GM23338 (cell line): ENCODE results near the gene TENM4. TPM values are rescaled to one million over a fixed set of nuclear protein-coding genes. Genes with fewer than 3 reads are reported as not detected.
"Not testable (repeated sequence)": the region's sequence is repeated elsewhere in the genome, so short reads cannot be mapped to it uniquely, and the experiment has no call there.

Experiments
- ATAC-seq: fragments of 200-7000 bp; cut with Tn5 transposase; 3 replicates; pipeline ENCODE4 v1.9.1; 2020
- DNase-seq: peaks from one replicate; pipeline ENCODE4 v3.0.0-alpha.2; 2015; ENCODE audit warnings: low spot score
- H2AFZ ChIP-seq: fragments of 200-600 bp; sonication (generic); 2 replicates; pipeline ENCODE4 v1.8.0; 2016; ENCODE audit warnings: antibody characterized with exemption, mild to moderate bottlenecking, moderate library complexity
- H3F3A ChIP-seq: fragments of 200-600 bp; sonication (generic); replicated peaks from 2 replicates; pipeline ENCODE4 v1.8.0; 2017; ENCODE audit warnings: antibody characterized with exemption, mixed run types, low read depth
- H3K27ac ChIP-seq: fragments of 200-600 bp; sonication (generic); 2 replicates; pipeline ENCODE4 v1.6.1; 2016; ENCODE audit warnings: low read depth
- H3K27me3 ChIP-seq: fragments of 200-600 bp; sonication (generic); 2 replicates; pipeline ENCODE4 v1.8.0; 2016; ENCODE audit warnings: mild to moderate bottlenecking, mixed run types, moderate library complexity; ENCODE audit not compliant: insufficient read depth
- H3K36me3 ChIP-seq: fragments of 200-600 bp; sonication (generic); 2 replicates; pipeline ENCODE4 v1.8.0; 2016; ENCODE audit warnings: mild to moderate bottlenecking; ENCODE audit not compliant: insufficient read depth
- H3K4me1 ChIP-seq: fragments of 200-600 bp; sonication (generic); 2 replicates; pipeline ENCODE4 v1.8.0; 2016; ENCODE audit warnings: mild to moderate bottlenecking, moderate library complexity; ENCODE audit not compliant: insufficient read depth
- H3K4me2 ChIP-seq: fragments of 200-600 bp; sonication (generic); 2 replicates; pipeline ENCODE4 v1.7.1; 2017; ENCODE audit warnings: mixed run types
- H3K4me3 ChIP-seq: fragments of 200-600 bp; sonication (generic); 2 replicates; pipeline ENCODE4 v1.6.1; 2016; ENCODE audit warnings: mixed run types
- H3K79me2 ChIP-seq: fragments of 200-600 bp; sonication (generic); replicated peaks from 2 replicates; pipeline ENCODE4 v1.8.0; 2017; ENCODE audit warnings: mild to moderate bottlenecking; ENCODE audit not compliant: insufficient read depth
- H3K9me2 ChIP-seq: fragments of 200-600 bp; sonication (generic); 2 replicates; pipeline ENCODE4 v1.8.0; 2017; ENCODE audit not compliant: insufficient read depth
- H4K20me1 ChIP-seq: fragments of 200-600 bp; sonication (generic); replicated peaks from 2 replicates; pipeline ENCODE4 v1.8.0; 2017; ENCODE audit warnings: mild to moderate bottlenecking; ENCODE audit not compliant: insufficient read depth
- H3K27ac Mint-ChIP-seq: 2 replicates; pipeline ENCODE4 v1.8.0; 2020; ENCODE audit warnings: inconsistent platforms, mild to moderate bottlenecking, moderate library complexity, mixed read lengths
- H3K27me3 Mint-ChIP-seq: 3 replicates; pipeline ENCODE4 v1.8.0; 2022; ENCODE audit warnings: low read depth, mild to moderate bottlenecking, moderate library complexity, mixed read lengths, inconsistent platforms; ENCODE audit not compliant: insufficient read depth, poor library complexity
- H3K36me3 Mint-ChIP-seq: 3 replicates; pipeline ENCODE4 v1.8.0; 2021; ENCODE audit warnings: low read depth, mild to moderate bottlenecking, inconsistent platforms, moderate library complexity, mixed read lengths
- H3K4me1 Mint-ChIP-seq: 3 replicates; pipeline ENCODE4 v1.8.0; 2020; ENCODE audit warnings: mild to moderate bottlenecking, inconsistent platforms, mixed read lengths
- H3K4me3 Mint-ChIP-seq: 3 replicates; pipeline ENCODE4 v1.8.0; 2021; ENCODE audit warnings: moderate library complexity, mild to moderate bottlenecking, inconsistent platforms, mixed read lengths
- H3K9me3 Mint-ChIP-seq: 3 replicates; pipeline ENCODE4 v1.8.0; 2020; ENCODE audit warnings: moderate library complexity, mild to moderate bottlenecking, inconsistent platforms, mixed read lengths
- EZH2 ChIP-seq: fragments of 200-600 bp; sonication (generic); IDR thresholded peaks from one replicate; pipeline ENCODE4 v1.8.0; 2017; ENCODE audit warnings: antibody characterized with exemption, mild to moderate bottlenecking, low read depth; ENCODE audit not compliant: unreplicated experiment
- EZH2phosphoT487 ChIP-seq: fragments of 200-600 bp; sonication (generic); IDR thresholded peaks from one replicate; pipeline ENCODE4 v1.8.1; 2018; ENCODE audit warnings: antibody characterized with exemption; ENCODE audit not compliant: unreplicated experiment
- JUNB ChIP-seq: IDR thresholded peaks from one replicate; pipeline ENCODE4 v1.6.1; 2016; ENCODE audit warnings: antibody characterized with exemption; ENCODE audit not compliant: unreplicated experiment
- NANOG ChIP-seq: IDR thresholded peaks from 2 replicates; pipeline ENCODE4 v1.6.1; 2016; ENCODE audit warnings: antibody characterized with exemption, borderline replicate concordance
- POLR2AphosphoS5 ChIP-seq: IDR thresholded peaks from 2 replicates; pipeline ENCODE4 v1.6.1; 2016; ENCODE audit warnings: antibody characterized with exemption, low read depth
- ZNF331 ChIP-seq: fragments of 250-450 bp; sonication (Bioruptor Pico); IDR thresholded peaks from 2 replicates; pipeline ENCODE4 v1.5.0; 2020; ENCODE audit warnings: low read depth, mild to moderate bottlenecking, moderate library complexity
- polyA plus RNA-seq: library from polyadenylated mRNA; unstranded; fragments of >200 nt; fragmentation: Nextera tagmentation; extraction: Ambion mirVana; gene quantifications from 2 replicates; pipeline ENCODE4 v1.2.1, GENCODE V29; 2016
- total RNA-seq: library from RNA; depleted of rRNA; stranded (reverse); fragments of >200 nt; shearing (Covaris generic); gene quantifications from 2 replicates; pipeline ENCODE4 v1.2.3, GENCODE V29; 2014
- TF ChIP-seq, protein P1 (sequence below): IDR thresholded peaks from 2 replicates; pipeline ENCODE4 v1.6.1; 2016; ENCODE audit warnings: antibody characterized with exemption
- TF ChIP-seq, protein P2 (sequence below): IDR thresholded peaks from one replicate; pipeline ENCODE4 v1.6.1; 2018; ENCODE audit warnings: antibody characterized with exemption; ENCODE audit not compliant: unreplicated experiment
- TF ChIP-seq, protein P3 (sequence below), 2 experiments: fragments of 200-600 bp in 1 of 2; sonication (generic) in 1 of 2; conservative IDR thresholded peaks; 2 replicates each; pipeline versions ENCODE4 v1.5.1 to v1.6.1; 2016 to 2017; ENCODE audit warnings: antibody characterized with exemption in 2 of 2, low read depth in 2 of 2, mild to moderate bottlenecking in 2 of 2, moderate library complexity in 1 of 2
- TF ChIP-seq, protein P4 (sequence below): fragments of 250-450 bp; sonication (Bioruptor Pico); IDR thresholded peaks from 2 replicates; pipeline ENCODE4 v1.5.0; 2020; ENCODE audit warnings: mild to moderate bottlenecking, moderate library complexity

The TENM4 gene
- total and polyA plus RNA-seq, 2 experiments from 2014 or later, result 7.3 TPM

DNA sequence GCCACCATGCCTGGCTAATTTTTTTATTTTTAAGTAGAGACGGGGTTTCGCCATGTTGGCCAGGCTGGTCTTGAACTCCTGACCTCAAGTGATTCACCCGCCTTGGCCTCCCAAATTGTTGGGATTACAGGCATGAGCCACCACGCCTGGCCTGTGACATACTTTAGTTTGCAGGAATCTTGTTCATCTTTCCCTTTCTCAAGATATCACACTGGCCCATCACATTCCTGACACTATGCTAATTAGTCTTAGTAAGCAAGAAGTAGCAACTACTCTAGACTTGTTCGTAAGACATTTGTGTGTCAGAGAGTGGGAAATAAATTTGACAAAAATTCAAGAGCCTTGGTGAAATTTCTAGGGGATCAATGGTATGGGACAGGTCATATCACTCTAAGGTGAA is 831.5 kb downstream of the TENM4 start:
- H3K4me3 Mint-ChIP-seq, H3K27me3 Mint-ChIP-seq, H3K9me3 Mint-ChIP-seq, H3K36me3 Mint-ChIP-seq, H3K36me3 ChIP-seq, H2AFZ ChIP-seq, H4K20me1 ChIP-seq, H3K27me3 ChIP-seq, H3K4me1 ChIP-seq, H3K27ac ChIP-seq, DNase-seq, H3F3A ChIP-seq, ATAC-seq, H3K27ac Mint-ChIP-seq, H3K4me2 ChIP-seq, H3K79me2 ChIP-seq, H3K4me3 ChIP-seq, H3K4me1 Mint-ChIP-seq: not testable (repeated sequence)
- H3K9me2 ChIP-seq, result peaks cover 16% of the 10 kb centered on the region; the same call in 1 of the 2 replicates

DNA sequence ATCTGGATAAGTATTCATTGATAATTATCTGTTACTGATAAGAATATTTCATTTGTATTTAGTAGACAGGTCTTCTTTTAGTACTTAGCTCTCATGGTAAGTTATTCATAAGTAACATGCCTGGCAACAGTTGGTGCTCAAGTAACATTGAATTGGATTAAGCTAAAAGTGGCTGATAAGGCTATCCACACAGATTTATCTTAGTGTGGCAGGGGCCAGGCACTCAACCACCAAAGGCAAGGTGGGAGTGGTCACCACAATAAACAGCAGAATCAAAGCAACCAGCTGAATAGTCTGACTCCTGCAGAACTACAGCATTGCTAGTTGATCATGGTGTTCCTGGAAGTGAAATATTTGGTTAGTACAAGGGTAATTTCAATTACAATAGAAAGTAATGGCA is 833.1 kb downstream of the TENM4 start:
- DNase-seq, result no peak
- no peaks in the 10 kb centered on the region; the same call in 2 of the 3 replicates for H3K9me3 Mint-ChIP-seq
- no peak overlapping the region for H3K4me2 ChIP-seq
- no peak overlapping the region for H3K4me3 ChIP-seq
- ATAC-seq, result no peak
- no peak overlapping the region for H3K27ac Mint-ChIP-seq
- peaks cover 11% of the 10 kb centered on the region; the same call in 1 of the 2 replicates for H3K9me2 ChIP-seq
- H4K20me1 ChIP-seq, result no peaks in the 10 kb centered on the region
- no peak overlapping the region for H3K4me3 Mint-ChIP-seq
- H3K36me3 ChIP-seq, result no peaks in the 10 kb centered on the region
- no peaks in the 10 kb centered on the region for H3K27me3 ChIP-seq
- H3K4me1 ChIP-seq, result 0 out of 2 replicates have a peak, but pooled peaks cover 3% of the 10 kb centered on the region
- no peak overlapping the region for H2AFZ ChIP-seq
- no peaks in the 10 kb centered on the region for H3F3A ChIP-seq
- peaks cover 2% of the 10 kb centered on the region for H3K27me3 Mint-ChIP-seq
- no peak overlapping the region for H3K27ac ChIP-seq
- no peaks in the 10 kb centered on the region for H3K79me2 ChIP-seq
- peaks cover 6% of the 10 kb centered on the region; the same call in 2 of the 3 replicates for H3K4me1 Mint-ChIP-seq
- no peaks in the 10 kb centered on the region for H3K36me3 Mint-ChIP-seq
- TF ChIP-seq, protein P1, sequence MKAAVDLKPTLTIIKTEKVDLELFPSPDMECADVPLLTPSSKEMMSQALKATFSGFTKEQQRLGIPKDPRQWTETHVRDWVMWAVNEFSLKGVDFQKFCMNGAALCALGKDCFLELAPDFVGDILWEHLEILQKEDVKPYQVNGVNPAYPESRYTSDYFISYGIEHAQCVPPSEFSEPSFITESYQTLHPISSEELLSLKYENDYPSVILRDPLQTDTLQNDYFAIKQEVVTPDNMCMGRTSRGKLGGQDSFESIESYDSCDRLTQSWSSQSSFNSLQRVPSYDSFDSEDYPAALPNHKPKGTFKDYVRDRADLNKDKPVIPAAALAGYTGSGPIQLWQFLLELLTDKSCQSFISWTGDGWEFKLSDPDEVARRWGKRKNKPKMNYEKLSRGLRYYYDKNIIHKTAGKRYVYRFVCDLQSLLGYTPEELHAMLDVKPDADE, result no peak
- TF ChIP-seq, protein P2, sequence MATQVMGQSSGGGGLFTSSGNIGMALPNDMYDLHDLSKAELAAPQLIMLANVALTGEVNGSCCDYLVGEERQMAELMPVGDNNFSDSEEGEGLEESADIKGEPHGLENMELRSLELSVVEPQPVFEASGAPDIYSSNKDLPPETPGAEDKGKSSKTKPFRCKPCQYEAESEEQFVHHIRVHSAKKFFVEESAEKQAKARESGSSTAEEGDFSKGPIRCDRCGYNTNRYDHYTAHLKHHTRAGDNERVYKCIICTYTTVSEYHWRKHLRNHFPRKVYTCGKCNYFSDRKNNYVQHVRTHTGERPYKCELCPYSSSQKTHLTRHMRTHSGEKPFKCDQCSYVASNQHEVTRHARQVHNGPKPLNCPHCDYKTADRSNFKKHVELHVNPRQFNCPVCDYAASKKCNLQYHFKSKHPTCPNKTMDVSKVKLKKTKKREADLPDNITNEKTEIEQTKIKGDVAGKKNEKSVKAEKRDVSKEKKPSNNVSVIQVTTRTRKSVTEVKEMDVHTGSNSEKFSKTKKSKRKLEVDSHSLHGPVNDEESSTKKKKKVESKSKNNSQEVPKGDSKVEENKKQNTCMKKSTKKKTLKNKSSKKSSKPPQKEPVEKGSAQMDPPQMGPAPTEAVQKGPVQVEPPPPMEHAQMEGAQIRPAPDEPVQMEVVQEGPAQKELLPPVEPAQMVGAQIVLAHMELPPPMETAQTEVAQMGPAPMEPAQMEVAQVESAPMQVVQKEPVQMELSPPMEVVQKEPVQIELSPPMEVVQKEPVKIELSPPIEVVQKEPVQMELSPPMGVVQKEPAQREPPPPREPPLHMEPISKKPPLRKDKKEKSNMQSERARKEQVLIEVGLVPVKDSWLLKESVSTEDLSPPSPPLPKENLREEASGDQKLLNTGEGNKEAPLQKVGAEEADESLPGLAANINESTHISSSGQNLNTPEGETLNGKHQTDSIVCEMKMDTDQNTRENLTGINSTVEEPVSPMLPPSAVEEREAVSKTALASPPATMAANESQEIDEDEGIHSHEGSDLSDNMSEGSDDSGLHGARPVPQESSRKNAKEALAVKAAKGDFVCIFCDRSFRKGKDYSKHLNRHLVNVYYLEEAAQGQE, result no peak
- TF ChIP-seq POLR2AphosphoS5 (no peak), JUNB (no peak), ZNF331 (CRISPR knock-in tag) (no peak), EZH2phosphoT487 (no peak), EZH2 (no peak), NANOG (no peak)
- TF ChIP-seq, protein P3, sequence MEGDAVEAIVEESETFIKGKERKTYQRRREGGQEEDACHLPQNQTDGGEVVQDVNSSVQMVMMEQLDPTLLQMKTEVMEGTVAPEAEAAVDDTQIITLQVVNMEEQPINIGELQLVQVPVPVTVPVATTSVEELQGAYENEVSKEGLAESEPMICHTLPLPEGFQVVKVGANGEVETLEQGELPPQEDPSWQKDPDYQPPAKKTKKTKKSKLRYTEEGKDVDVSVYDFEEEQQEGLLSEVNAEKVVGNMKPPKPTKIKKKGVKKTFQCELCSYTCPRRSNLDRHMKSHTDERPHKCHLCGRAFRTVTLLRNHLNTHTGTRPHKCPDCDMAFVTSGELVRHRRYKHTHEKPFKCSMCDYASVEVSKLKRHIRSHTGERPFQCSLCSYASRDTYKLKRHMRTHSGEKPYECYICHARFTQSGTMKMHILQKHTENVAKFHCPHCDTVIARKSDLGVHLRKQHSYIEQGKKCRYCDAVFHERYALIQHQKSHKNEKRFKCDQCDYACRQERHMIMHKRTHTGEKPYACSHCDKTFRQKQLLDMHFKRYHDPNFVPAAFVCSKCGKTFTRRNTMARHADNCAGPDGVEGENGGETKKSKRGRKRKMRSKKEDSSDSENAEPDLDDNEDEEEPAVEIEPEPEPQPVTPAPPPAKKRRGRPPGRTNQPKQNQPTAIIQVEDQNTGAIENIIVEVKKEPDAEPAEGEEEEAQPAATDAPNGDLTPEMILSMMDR (conservative IDR thresholded peaks at IDR 0.05; ENCODE audit: low read depth in 2 of 2), result no peak
- TF ChIP-seq, protein P4, sequence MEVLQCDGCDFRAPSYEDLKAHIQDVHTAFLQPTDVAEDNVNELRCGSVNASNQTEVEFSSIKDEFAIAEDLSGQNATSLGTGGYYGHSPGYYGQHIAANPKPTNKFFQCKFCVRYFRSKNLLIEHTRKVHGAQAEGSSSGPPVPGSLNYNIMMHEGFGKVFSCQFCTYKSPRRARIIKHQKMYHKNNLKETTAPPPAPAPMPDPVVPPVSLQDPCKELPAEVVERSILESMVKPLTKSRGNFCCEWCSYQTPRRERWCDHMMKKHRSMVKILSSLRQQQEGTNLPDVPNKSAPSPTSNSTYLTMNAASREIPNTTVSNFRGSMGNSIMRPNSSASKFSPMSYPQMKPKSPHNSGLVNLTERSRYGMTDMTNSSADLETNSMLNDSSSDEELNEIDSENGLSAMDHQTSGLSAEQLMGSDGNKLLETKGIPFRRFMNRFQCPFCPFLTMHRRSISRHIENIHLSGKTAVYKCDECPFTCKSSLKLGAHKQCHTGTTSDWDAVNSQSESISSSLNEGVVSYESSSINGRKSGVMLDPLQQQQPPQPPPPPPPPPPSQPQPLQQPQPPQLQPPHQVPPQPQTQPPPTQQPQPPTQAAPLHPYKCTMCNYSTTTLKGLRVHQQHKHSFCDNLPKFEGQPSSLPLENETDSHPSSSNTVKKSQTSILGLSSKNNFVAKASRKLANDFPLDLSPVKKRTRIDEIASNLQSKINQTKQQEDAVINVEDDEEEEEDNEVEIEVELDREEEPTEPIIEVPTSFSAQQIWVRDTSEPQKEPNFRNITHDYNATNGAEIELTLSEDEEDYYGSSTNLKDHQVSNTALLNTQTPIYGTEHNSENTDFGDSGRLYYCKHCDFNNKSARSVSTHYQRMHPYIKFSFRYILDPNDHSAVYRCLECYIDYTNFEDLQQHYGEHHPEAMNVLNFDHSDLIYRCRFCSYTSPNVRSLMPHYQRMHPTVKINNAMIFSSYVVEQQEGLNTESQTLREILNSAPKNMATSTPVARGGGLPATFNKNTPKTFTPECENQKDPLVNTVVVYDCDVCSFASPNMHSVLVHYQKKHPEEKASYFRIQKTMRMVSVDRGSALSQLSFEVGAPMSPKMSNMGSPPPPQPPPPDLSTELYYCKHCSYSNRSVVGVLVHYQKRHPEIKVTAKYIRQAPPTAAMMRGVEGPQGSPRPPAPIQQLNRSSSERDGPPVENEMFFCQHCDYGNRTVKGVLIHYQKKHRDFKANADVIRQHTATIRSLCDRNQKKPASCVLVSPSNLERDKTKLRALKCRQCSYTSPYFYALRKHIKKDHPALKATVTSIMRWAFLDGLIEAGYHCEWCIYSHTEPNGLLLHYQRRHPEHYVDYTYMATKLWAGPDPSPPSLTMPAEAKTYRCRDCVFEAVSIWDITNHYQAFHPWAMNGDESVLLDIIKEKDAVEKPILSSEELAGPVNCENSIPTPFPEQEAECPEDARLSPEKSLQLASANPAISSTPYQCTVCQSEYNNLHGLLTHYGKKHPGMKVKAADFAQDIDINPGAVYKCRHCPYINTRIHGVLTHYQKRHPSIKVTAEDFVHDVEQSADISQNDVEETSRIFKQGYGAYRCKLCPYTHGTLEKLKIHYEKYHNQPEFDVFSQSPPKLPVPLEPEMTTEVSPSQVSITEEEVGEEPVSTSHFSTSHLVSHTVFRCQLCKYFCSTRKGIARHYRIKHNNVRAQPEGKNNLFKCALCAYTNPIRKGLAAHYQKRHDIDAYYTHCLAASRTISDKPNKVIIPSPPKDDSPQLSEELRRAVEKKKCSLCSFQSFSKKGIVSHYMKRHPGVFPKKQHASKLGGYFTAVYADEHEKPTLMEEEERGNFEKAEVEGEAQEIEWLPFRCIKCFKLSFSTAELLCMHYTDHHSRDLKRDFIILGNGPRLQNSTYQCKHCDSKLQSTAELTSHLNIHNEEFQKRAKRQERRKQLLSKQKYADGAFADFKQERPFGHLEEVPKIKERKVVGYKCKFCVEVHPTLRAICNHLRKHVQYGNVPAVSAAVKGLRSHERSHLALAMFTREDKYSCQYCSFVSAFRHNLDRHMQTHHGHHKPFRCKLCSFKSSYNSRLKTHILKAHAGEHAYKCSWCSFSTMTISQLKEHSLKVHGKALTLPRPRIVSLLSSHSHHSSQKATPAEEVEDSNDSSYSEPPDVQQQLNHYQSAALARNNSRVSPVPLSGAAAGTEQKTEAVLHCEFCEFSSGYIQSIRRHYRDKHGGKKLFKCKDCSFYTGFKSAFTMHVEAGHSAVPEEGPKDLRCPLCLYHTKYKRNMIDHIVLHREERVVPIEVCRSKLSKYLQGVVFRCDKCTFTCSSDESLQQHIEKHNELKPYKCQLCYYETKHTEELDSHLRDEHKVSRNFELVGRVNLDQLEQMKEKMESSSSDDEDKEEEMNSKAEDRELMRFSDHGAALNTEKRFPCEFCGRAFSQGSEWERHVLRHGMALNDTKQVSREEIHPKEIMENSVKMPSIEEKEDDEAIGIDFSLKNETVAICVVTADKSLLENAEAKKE (CRISPR knock-in tag), result no peak
